ENCODE data around the gene CCDC92B. TPM values are rescaled to one million over a fixed set of nuclear protein-coding genes. Genes with fewer than 3 reads are reported as not detected.

CCDC92B gene
- total and polyA plus RNA-seq, 2 of the 4 experiments (the other 2 are of a cell fraction), result not detected

- H3K4ac ChIP-seq (ENCODE audit: low read depth, low read length), result no peak overlapping the region
- no peak overlapping the region for H3K18ac ChIP-seq (ENCODE audit: low read depth, low read length)
- ChIA-PET POLR2A (ENCODE audit: unreplicated experiment) (no interaction called here), CTCF (interaction anchor here (0.6 kb wide), 1 partner anchor 33 kb away, joined by 3 read pairs; no protein-coding TSS in a partner anchor)
- no peak for DNase-seq
- no peaks in the 10 kb centered on the region for H3K9me1 ChIP-seq (ENCODE audit: insufficient read depth, low read length)
- no peak overlapping the region for H3K23ac ChIP-seq (ENCODE audit: low read depth, low read length)
- H2BK20ac ChIP-seq (ENCODE audit: low read depth, low read length), result no peak overlapping the region
- H3K9me3 ChIP-seq (ENCODE audit: control insufficient read depth, insufficient read depth, low read length), result no peaks in the 10 kb centered on the region
- no peak overlapping the region for H4K8ac ChIP-seq (ENCODE audit: low read depth in 2 of 2, low read length in 2 of 2)
- H3K36me3 ChIP-seq (ENCODE audit: control insufficient read depth, insufficient read depth, low read length), result no peaks in the 10 kb centered on the region
- no peaks in the 10 kb centered on the region for H3K4me1 ChIP-seq (ENCODE audit: control insufficient read depth, insufficient read depth, low read length)
- no peak overlapping the region for H2AFZ ChIP-seq (replicated peaks; ENCODE audit: low read length, poor library complexity)
- BruUV-seq (replicated peaks), result no TSS peak
- no peak overlapping the region for H3K4me2 ChIP-seq (ENCODE audit: low read depth, low read length)
- no peak for ATAC-seq (ENCODE audit: low read depth)
- in situ Hi-C loops (cut with MboI; ENCODE audit: low sequenced_read_pairs) (no loop called here), intact Hi-C loops (cut with micrococcal nuclease) (no loop called here), dilution Hi-C loops (cut with HindIII; ENCODE audit: low sequenced_read_pairs, unreplicated experiment) (no loop called here)
- no peak overlapping the region for H3K27ac ChIP-seq (ENCODE audit: insufficient read depth, low read length)
- H3K79me1 ChIP-seq (ENCODE audit: low read depth in 1 of 2, low read length in 2 of 2), result no peaks in the 10 kb centered on the region
- no peak overlapping the region for H3K4me3 ChIP-seq (ENCODE audit: insufficient read depth, low read depth, low read length)
- no peak overlapping the region for H2AK5ac ChIP-seq (ENCODE audit: low read depth, low read length)
- WGBS, 2 experiments (ENCODE audit: extremely low coverage in 2 of 2, insufficient read length in 1 of 2), result 59% methylated on average over 5 of the region's 24 CpGs; no CpG with 5 or more reads in 1 of the 2 experiments
- H3K9ac ChIP-seq (ENCODE audit: low read depth, low read length), result no peak overlapping the region
- TF ChIP-seq RCOR1 (IDR thresholded peaks at IDR 0.05; ENCODE audit: insufficient replicate concordance, low read length) (no peak), POLR2A (IDR thresholded peaks at IDR 0.05; ENCODE audit: low read depth, low read length) (no peak)
- TF ChIP-seq, protein P1, sequence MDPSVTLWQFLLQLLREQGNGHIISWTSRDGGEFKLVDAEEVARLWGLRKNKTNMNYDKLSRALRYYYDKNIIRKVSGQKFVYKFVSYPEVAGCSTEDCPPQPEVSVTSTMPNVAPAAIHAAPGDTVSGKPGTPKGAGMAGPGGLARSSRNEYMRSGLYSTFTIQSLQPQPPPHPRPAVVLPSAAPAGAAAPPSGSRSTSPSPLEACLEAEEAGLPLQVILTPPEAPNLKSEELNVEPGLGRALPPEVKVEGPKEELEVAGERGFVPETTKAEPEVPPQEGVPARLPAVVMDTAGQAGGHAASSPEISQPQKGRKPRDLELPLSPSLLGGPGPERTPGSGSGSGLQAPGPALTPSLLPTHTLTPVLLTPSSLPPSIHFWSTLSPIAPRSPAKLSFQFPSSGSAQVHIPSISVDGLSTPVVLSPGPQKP (IDR thresholded peaks at IDR 0.05; ENCODE audit: borderline replicate concordance, low read depth, low read length), result no peak
- H2AK9ac ChIP-seq (replicated peaks; ENCODE audit: low read depth, low read length, poor library complexity), result no peak overlapping the region
- H4K20me1 ChIP-seq (ENCODE audit: insufficient read depth, low read length), result no peaks in the 10 kb centered on the region; the same call in 1 of the 2 replicates
- no peak overlapping the region for H4K5ac ChIP-seq (ENCODE audit: low read depth, low read length)
- H3K27me3 ChIP-seq (ENCODE audit: control insufficient read depth, insufficient read depth, low read length), result peaks cover 18% of the 10 kb centered on the region
- no peak overlapping the region for H2BK120ac ChIP-seq (ENCODE audit: low read depth, low read length)
- H2BK5ac ChIP-seq (ENCODE audit: low read depth, low read length, poor library complexity, severe bottlenecking), result no peak overlapping the region
- no peak overlapping the region for H4K91ac ChIP-seq (ENCODE audit: insufficient read depth, low read depth, low read length)
- H3K56ac ChIP-seq (ENCODE audit: extremely low read depth, insufficient read depth, low read length), result no peak overlapping the region
- H3K14ac ChIP-seq (replicated peaks; ENCODE audit: low read depth, low read length), result no peak overlapping the region
- no peak overlapping the region for H2BK15ac ChIP-seq (ENCODE audit: low read depth, low read length)
Observed at GRCh38 chr17:2792366-2793169, 43.1 kb upstream of the CCDC92B start.

All from IMR-90 (cell line).